Fibroblast of skin of scalp (primary cell): ENCODE measurements around the gene KIAA1671.

ENCODE experiments used
- DNase-seq: peaks from one replicate; pipeline ENCODE4 v3.0.0-alpha.2; 2013

KIAA1671 gene

DNA sequence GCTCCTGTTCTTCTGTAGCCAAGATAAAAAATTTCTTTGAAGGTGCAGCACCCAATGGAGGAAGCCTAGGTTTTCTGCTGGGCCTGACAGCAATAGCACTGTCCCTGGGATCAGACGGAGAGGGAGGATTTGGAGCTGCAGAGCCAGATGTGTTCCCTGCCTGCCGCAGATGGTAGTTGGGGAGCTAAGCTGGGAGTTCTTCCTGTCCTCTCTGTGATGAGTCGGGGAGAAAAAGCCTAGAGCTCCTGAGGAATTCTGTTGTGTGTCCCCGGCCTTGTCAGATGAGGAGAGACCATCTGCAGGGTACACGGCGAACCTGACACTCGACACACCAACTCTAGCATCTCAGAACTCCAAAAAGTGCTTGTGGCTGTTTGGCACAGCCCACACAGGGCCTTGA is 143.4 kb downstream of the KIAA1671 start:
- DNase-seq, result no peak

DNA sequence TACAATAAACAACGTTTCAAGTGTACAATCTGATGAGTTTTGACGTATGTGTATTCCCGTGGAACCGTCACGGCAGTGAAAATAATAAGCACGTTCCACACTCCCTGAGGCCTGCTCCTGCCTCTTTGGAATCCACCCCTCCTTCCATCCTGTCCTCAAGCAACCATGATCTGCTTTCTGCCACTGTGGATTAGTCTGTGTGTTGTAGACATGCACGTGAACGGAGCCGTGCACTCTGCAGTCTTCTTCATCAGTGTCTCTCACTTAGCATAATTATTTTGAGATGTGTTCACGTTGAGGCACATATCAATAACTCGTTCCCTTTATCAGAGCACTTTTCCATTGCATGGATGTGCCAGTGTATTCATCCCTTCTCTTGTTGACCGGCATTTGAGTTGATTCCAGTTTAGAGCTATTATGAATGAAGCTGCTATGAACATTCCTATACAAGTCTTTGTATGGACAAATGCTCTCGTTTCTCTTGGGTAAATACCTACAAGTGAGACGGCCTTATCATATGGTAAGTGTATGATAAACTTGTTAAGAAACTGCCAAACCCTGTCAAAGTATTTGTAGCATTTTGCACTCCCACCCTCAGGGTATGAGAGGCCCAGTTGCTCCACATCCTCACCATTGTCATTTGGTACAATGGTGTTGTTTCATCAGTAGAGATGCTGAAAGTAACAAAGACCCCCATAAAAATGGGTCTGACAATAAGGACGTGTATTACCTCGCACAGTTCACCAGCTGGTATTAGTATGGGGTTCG is 144.3 kb downstream of the KIAA1671 start:
- DNase-seq, result no peak

DNA sequence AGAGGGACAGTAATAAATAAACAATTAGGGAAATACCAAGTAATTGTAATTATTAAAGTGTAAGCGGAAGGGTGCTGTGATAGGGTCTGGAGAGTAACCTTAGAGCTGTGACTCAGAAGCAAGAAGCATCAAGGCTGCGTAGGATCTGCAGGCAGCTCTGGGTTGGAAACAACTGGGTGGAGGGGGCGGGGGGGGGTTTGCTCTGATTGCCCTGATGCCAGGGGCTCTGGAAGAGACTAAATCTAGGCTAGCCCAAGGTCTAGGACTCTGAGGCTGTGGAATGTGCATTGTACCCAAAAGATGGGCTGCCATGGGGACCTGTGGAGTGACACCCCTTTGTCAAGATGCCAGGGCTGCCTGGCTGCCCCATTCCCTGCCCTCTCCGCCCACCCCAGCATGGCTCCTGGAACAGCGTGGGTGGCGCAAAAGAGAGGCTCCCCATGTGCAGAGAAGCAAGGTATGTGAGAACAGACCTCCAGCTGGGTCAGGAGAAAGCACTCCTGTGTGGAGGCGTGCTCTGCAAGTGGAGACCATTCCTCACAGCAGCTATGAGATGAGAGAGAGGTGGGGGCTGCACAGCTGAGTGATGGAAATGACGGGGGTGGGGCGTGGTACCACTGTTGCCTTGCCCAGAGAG is 146.0 kb downstream of the KIAA1671 start:
- DNase-seq, result no peak

DNA sequence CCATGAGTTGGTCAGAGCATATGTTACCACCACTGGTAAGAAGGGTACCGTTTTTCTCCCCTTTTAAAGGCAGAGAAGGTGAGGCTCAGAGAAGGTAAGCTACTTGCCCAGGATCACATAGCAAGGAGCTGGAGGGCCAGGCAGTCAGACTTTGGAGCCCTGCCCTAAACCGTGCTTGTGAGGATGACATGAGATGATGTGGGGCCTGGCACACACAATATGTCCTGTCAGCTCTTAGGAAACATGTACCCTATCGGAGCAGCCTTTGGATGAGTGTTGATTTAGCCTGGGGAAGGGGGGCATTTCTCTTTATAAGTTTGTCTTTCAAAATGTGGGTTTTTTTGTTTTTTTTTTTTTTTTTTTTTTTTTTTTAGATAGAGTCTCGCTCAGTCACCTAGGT is 146.7 kb downstream of the KIAA1671 start:
- no peak for DNase-seq

DNA sequence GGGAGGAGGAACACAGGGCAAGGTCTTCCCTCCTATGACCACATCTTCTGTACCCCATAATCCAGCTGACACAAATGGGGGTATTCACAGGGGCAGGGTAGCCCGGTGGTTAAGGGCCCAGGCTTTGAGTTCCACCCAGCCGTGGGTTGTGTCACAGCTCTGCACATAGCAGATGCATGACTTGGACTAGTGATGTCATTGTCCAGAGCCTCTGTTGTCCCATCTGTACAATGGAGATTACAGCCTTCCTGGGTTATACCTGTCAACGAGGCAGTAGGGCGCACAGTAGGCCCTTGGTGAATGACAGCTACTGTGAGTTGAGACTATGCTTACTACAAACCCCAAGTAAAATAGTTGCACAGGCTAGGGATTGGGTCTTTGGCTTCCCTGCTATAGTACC is 147.9 kb downstream of the KIAA1671 start:
- no peak for DNase-seq

DNA sequence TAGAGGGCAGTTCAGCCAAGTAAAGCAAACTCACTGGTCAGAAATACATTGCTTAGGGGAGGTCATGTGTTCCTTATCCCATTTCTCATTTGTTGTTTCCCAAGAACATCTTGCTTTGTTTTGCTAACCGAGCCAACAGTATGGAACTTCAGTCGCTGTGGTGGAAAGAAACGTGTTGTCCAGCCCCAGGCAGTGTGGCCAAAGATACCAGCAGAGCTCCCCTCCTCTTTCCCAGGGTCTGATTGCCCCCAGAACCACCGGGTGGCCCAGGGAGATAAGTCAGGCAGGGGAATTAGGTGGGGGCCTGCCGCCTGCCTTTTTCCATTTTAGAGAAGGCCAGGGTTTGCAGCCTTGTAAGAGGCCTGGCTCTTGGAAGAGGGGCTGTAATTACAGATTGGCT is 148.4 kb downstream of the KIAA1671 start:
- no peak for DNase-seq

DNA sequence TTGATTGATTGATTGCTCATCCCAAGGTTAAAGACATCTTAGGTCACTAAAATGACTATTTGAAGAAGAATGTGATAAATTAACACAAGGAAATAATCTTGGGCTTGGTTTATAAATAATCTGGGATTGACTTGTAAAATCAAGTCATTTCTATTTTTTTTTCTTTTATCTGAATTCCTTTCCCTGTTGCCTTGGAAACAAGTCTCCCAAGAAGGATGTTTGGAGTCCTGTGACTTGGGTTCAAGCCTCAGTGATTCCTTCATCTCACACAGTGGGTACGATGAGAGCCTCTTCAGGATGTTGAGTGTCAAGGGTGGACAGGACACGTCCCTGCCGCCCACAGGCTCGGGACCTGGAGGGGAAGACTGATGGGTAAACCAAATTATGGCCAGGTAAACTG is 149.0 kb downstream of the KIAA1671 start:
- DNase-seq, result no peak

DNA sequence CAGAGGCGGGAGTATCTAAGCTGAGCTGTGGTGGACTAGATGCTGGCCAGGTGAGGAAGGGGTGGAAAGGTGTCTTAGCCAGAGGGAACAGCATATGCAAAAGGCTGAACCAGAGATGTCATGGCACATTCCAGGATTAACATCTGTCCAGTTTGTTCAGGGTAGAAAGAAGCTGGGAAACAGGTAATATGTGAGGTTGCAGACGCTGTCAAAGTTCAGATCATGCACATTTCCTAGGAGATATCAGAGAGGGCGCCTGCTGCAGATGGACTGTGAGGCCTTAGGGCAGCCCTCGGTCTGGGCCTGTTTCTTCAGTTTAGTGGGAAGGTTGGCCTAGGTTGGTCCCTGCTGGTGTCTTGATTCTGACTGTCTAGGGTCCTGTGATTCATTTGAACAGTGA is 149.5 kb downstream of the KIAA1671 start:
- no peak for DNase-seq

DNA sequence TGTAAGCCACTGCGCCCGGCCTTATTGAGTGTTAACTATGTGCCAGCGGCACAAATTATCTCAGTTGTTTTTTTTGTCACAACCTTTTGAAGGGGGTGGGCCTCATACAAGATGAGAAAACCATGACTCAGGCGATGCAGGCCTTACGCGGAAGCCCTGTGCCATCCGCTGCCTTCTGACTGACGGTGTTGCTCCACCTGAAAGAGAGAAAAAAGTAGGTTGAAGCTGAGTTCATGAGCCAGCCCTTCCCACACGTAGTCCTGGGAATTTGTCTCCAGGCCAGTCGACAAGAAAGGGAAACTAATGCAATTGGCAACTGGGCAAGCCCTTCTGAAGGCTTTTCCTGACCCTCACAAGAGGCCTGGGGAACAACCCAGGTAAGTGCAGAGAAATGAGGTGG is 150.2 kb downstream of the KIAA1671 start:
- no peak for DNase-seq

DNA sequence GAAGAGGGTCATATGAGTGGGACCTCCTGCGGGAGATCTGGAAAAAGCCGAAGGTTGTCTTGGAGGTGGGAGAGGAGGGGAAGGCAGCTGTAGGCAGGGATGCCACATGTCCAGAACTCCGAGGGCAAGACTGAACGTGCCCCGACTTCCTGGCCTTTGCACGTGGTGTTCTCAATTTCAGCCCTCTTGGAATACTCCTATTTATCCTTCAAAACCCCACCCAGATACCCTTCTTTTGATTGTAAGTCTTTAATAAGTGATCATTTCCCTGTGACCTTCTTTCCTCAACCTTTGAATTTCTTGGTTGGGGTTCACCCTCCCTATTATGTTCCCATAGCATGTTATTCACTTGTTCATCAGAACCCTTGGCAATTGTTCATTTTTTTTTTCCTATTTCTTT is 151.9 kb downstream of the KIAA1671 start:
- DNase-seq, result no peak

DNA sequence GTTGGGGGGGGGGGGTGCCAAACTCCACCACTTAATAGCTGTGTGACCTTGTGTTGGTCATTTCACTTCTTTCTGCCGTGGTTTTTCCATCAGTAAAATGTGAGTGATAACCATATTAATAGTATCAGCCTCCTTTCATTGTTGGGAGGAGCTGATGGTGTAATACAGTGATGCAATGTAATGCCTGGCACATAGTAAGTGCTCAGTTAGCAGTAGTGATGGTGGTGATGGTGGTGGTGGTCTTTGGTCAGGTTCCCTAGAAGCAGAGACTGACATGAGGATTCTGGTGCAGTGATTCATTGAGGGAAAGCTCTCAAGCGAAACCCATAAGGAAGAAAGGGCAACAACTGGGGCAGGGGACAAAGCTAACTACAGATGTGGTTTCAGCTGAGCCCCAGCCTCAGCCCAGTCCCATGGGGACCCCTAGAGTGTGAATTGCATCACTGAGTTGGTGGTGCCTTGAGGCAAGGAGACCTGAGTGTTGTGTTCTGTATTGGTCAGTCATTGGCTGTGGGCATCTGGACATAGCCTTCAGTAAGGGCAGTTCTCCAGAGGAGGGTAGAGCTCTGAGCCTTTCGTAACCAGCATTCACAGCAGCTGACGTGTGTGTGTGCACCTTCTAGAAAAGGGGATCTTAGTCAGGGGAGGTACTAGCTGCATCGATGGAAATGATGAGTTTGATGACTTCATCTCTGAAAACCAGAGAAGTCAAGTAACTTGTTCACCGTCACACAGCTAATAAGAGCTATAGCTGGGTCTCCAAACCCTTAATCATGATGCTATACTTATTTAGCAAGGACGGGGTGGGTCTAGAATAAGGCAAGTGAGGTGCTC is 153.5 kb downstream of the KIAA1671 start:
- no peak for DNase-seq

DNA sequence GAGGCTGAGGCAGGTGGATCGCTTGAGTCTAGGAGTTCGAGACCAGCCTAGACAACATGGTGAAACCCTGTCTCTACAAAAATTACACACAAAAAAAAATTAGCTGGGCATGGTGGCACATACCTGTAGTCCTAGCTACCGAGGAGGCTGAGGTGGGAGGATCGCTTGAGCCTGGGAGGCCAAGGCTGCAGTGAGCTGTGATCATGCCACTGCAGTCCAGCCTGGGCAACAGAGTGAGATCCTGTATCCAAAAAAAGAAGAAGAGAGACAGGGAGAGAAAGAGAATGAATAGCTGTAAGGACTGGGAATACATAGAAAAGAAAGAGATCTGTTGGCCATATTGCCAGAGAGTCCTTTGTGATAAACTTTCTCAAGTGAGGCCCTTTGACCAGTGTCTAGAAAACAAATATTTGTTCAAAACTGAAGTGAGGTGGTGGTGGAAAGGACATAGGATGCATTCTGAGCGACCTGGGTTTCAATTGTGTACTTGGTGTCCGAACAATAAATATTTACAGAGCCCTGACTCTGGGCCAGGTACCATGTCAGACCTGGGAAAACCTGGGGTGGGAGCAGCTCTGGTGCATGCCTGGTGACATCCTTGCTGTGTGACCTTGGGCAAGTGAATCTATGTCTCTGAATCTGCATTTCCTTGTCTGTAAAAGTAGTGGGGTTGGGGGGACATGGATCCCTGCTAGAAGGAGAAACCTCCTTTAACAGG is 157.5 kb downstream of the KIAA1671 start:
- DNase-seq, result no peak

DNA sequence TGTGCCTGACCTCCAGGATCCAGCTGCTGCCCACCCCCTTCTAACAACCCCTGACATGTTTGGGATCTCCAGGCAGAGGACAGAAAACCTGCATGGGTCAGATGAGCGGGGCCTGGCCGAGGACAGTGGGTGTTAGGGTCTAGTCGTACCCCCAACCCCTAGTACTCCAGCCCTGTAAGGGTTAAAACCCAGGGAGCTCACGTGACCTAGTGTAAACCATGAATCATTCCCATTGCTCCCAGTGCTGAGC is 158.0 kb downstream of the KIAA1671 start:
- DNase-seq, result no peak

DNA sequence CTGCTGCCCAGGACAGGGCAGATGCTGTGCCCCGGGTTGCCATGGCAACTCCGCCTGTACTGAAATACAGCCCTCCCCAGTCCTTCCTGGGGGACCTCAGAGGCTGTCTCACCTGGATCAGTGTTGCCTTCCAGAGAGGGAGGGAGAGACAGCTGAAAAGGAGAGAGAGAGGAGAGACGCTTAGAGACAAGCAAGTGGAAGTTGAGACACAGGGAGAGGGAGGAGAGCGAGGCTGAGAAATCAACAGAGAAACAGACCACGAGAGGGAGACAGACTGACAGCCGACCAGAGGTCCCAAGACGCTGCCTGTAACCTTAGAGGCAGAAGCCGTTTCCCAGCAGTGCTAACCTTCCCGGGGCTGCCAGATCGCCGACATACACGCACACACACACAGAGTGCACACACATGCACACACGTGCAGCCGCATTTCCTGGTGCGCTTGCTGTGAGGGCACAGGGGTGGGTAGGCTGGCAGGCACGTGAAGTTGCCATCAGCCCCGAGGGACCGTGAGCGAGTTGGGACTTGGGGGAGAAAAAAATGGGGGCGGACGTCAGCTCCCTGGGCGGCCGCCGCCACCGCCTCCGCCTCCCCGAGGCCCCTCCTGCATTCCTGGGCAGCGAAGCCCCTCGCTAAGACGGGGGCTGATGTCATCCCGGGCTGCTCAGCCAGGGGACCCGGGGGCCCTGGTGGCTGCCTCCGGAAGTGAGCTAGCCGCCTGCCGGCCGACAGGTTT is 158.5 kb downstream of the KIAA1671 start:
- DNase-seq, result peak; percentile 68

DNA sequence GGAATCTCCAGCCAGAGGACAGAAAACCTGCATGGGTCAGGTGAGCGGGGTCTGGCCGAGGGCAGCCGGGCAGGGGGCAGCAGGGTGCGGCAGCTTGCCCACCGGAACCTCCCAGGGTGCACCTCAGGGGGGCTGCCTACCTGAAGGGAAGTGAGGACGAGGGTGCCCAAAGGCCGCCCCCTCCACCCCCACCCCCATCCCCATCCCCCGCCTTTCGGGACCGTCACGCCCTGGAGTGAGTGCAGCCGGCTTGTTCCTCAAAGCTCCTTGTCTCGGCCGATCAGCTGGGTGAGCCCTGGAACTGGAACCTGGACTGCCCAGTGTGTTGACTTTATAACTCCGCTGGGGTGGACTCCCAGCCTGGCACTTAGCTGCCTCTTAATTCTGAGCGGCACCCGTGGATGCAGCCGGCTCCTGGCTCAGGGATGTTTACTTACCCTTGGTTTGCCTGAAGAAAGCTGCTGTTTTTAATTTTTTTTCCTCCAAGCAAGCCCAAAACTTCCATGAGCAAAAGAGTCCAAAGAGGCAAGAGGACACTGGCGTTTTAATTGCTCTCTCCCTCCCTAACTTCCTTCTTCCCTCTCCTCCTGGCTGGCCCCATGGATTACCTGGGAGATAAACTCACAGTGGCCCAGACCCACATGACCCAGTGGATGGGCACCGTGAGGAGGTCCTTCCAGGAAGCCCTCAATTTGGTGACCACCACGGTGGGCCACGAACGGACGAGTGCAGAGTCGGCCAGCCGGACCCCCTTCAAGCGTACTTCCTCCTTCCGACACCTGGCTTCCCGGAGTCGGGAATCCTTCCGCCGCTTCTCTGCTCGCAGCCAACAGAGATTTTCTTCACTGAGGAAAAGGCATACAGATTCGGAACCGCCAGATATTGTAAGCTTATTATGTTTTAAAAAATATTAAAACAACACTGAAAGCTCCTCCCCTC is 159.3 kb downstream of the KIAA1671 start:
- no peak for DNase-seq

DNA sequence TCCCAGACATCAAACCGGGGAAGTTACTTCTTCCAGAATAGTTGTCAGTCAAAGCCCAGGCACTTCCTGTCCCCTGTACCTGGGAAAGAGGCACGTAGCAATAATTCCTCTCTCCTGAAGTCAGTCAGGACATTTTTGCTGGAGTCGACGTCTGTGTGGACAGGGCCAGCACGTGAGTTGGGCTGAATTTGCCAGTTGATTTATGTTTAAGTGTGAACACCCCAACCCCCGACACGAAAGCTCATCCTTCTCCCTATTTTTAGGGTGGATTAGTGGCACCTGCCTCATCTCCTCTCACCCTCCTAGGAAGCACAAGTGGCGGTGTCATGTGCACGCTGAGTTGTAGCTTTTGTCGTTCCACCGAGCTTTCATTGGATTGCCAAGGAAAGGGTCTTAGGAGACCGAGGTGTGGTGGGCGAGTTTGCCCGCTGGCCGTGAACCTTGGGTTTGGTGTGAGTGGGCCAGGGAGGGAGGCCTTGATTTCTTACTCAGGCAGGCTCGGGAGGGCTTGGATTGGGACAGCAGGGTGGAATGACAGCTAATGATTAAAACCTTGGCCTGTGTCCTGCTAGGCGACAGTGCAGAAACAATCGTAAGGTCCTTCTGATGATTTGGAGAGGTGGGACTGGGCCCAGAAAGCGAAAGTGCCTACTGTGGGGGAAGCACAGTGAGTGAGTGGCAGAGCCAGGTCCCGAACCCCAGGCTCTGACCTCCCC is 160.2 kb downstream of the KIAA1671 start:
- no peak for DNase-seq

DNA sequence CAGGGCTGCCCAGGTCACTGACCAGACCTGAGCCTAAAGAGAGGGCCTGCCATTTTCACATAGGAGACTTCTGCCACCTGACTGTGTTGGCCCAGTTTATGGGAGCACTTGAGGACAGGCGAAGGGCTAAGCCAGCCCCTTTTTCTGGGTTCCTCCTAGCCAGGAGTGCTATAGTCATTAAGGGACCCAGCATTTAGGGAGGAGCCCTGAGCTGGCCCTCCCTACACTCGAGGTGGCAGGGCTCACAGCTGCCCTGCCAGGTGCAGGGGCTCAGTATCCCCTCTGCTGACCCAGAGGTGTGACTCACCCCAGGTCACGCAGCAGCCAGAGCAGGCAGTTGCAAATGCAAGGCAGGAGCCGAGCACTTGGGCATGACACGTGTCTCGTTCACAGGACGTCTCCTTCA is 160.8 kb downstream of the KIAA1671 start:
- DNase-seq, result no peak

DNA sequence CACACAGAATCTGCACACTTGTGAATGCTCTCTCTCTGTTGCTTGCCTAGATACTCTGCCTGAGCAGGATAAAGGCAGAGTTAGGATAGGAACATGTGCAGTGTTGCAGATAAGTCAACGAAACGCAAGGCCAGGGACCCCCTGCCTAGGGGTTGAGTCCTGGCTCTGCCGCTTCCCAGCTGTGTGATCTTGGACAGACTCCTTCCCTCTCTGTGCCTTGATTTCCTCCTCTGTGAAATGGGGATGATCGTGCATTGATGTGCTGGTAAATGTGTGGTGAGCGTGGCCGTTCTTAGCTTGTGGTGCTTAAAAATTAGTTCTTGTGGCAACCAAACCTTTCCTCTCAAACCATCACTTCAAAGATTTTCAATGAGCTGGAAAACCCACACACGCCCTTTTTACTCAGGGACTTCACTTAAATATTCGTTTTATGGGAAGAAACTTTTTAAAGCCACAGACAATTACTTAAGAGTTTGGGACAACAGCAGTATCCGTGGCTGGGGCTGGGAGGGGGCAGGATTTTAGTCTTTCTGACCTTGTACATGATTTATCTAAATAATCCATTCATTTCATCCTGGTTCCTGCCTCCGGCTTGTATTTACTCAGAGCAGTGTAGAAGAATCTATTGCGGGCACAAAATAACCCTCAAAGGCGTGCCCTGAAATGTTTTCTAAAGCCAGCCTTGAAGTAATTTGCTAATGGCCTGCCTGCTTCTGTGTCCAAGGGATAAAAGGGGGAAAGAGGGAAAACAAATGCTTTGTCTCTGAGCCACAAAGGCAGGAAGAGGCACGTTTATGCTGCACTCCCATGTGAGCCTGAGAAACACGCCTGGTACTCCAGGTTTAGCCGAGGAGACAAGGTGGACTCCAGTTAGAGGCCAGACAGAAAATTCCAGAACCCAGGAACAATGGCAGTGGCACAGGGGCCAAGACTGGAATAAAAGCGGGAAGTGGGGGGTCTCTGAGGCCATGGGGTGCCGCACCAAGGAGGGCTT is 162.2 kb downstream of the KIAA1671 start:
- no peak for DNase-seq

DNA sequence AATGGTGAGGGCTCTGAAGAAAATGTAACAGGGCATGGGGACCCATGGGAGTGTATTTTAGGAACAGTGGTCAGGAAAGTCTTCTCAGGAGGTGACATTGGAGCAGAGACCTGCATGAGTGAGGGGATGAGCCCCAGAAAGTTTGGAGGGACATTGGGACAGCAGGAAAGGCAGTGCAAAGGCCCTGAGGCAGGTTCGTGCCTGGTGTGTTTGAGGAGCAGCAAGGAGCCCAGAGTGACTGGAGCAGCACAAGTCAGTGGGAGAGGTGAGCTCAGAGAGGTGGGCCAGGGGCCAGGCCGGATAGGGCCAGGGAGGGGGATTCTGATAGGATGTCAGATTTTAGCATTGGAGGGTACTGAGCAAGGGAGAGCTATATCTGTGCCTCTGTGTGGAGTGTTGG is 167.1 kb downstream of the KIAA1671 start:
- no peak for DNase-seq
